ENCODE data around the gene RNF31.

The RNF31 gene

DNA sequence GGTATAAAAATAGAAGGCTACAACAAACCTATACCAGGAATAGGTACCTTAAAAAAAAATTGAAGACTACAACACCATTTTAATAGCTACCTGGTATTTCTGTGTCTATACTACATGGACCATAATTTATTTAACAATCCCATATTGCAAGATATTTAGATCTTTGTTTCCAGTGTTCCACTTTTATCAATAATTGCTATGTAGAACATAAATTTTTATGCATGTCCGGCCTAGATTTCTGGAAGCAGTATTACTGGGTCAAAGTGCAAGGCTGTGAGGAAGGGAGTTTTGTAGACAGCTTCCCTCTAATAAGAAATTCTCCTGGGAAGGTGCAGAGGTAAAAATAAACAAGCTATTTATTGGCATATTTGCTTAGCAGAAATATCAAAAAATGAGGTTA, 36.8 kb upstream of the RNF31 start:
- H3K4me3 ChIP-seq (ENCODE audit: low read depth, low read length), result no peak overlapping the region
- ChIA-PET POLR2A (no interaction called here), CTCF (interaction anchor here (0.8 to 7.7 kb wide), 13 partner anchors 8 to 187 kb away, joined by 3 to 247 read pairs (median 15); partner anchors contain the start of genes CARMIL3, EMC9, IRF9 and PCK2)
- TF ChIP-seq, protein P1, sequence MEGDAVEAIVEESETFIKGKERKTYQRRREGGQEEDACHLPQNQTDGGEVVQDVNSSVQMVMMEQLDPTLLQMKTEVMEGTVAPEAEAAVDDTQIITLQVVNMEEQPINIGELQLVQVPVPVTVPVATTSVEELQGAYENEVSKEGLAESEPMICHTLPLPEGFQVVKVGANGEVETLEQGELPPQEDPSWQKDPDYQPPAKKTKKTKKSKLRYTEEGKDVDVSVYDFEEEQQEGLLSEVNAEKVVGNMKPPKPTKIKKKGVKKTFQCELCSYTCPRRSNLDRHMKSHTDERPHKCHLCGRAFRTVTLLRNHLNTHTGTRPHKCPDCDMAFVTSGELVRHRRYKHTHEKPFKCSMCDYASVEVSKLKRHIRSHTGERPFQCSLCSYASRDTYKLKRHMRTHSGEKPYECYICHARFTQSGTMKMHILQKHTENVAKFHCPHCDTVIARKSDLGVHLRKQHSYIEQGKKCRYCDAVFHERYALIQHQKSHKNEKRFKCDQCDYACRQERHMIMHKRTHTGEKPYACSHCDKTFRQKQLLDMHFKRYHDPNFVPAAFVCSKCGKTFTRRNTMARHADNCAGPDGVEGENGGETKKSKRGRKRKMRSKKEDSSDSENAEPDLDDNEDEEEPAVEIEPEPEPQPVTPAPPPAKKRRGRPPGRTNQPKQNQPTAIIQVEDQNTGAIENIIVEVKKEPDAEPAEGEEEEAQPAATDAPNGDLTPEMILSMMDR (IDR thresholded peaks at IDR 0.05; ENCODE audit: insufficient read depth, low read length, missing control alignments), result no peak
- DNase-seq (ENCODE audit: low read depth, low spot score), result no peak

DNA sequence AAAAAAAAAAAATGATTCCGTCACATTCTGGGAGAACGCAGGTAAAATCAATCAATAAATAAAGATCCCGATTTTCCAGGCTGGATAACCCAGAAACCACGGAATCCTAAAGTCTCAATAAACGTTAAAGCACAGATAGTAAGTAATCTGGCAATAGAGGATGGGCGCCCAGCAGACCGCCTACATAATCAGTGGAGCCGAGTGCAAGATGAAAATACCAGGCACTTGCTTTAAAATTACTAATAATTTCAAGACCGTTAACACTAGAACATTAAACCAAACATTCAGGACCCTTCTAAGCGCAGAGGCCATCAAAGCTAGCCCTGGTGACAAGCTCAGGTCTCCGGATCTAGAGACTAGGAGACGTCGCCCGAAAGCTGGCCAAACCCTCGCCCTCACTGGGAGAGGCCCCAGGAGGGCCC, 33.9 kb upstream of the RNF31 start:
- DNase-seq (ENCODE audit: low read depth, low spot score), result no peak
- TF ChIP-seq, protein P1 (IDR thresholded peaks at IDR 0.05; ENCODE audit: insufficient read depth, low read length, missing control alignments), result no peak
- peak overlapping the region; percentile 73 for H3K4me3 ChIP-seq (ENCODE audit: low read depth, low read length)
- ChIA-PET CTCF (interaction anchor here (0.6 to 4.7 kb wide), 9 partner anchors 16 to 194 kb away, joined by 3 to 30 read pairs (median 3); partner anchors contain the start of genes CIDEB, IRF9 and RABGGTA), POLR2A (interaction anchor here (1.5 to 2.6 kb wide), 6 partner anchors 8 to 55 kb away, joined by 4 to 44 read pairs (median 8); partner anchors contain the start of genes PCK2, PSME2 and RNF31)

DNA sequence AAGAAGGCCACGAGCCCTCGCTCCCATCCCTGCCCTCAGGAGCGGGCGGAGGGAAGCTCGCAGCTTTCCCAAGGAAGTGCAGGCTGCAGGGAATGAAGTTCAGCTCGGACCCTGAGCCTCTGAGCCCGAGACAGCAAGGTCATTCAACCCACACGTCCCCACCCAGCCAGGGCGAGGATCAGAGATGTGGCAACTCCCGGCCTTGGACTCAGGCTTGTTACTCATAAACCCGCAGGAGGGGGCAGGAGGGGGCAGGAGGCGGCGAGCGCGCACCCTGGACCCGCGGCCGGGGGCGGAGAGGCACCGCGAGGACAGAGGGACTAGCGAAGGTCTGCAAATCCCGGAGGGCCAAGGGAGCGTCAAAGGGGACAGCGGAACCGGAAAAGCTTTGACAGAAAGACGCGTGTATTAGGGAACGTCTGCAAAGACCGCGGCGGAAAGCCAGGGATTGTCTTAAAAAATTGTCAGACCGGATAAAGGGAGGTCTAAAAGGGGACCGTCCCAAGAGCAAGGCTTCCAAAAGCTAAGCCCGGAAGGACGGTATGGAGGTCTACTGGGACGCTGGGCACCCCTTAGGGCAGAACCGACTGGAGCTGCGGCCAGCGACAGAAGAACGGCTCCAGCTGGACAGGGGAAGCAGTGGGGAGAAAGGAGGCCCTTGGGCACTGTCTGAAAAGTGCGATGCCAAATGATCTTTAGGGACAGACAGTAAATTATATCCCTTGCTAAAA, 33.3 kb upstream of the RNF31 start:
- POLR2A ChIA-PET, result interaction anchor here (0.9 to 2.6 kb wide), 14 partner anchors 9 to 194 kb away, joined by 3 to 44 read pairs (median 6); partner anchors contain the start of genes EMC9, IRF9, PCK2 and PSME1
- peak overlapping the region; percentile 73 for H3K4me3 ChIP-seq (ENCODE audit: low read depth, low read length)
- CTCF ChIA-PET, result interaction anchor here (0.6 to 4.7 kb wide), 13 partner anchors 17 to 194 kb away, joined by 3 to 30 read pairs (median 4); partner anchors contain the start of genes CARMIL3, CIDEB, EMC9 and IRF9
- no peak for DNase-seq (ENCODE audit: low read depth, low spot score)
- TF ChIP-seq, protein P1 (IDR thresholded peaks at IDR 0.05; ENCODE audit: insufficient read depth, low read length, missing control alignments), result no peak

DNA sequence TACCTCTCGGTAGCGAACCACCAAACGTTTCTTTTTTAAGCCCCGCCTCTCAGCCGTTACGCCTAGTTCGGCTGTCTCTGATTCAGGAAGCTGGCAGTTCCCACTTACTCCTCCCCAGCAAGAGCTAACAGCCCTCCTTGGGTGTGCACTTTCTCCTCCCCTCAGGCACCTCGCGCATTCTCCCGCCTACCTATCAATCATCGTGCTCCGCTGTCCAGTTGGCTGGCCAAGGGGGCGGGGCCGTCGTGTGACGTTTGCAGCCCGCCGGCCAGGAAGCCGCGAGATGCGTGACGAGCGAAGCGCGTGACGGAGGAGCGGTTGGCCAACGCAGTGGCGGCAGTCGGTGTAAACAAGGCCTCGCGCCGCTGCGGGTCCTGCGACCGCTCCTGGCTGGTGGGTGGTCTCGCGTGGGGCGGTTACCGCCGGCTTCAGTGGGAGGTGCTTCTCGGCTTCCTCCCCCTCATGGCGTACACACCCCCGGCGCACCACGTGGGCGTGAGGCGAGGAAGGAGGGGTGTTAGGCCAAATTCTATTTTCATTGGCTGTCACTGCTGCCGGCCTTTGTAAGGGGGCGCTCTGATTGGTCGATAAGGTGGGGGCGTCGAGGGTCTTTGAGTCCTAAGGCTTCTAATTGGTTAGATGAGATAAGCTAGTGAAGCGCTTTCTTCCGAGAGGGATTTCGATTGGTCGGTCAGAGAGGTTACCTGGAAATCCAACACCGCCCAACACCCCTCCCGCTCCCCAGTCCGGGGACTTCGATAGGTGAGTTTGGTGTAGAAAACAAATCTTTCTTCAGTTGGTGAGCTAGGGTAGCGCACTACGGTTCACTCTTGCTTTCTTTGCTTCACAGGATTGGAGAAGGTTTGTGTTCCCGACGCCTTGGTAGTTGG, 32.5 kb upstream of the RNF31 start, which contains the start of the genes DCAF11 and NRL:
Gene DCAF11, plus strand, starts transcription at position 246 of the 890 bp plus-strand sequence. CDS start 818 bp downstream, outside the sequence.
Gene NRL, minus strand, starts transcription at position 418 of the 890 bp plus-strand sequence. CDS start 32,101 bp downstream, outside the sequence.
- DNase-seq (ENCODE audit: low read depth, low spot score), result peak; percentile 99
- POLR2A ChIA-PET, result interaction anchor here (0.6 to 2.6 kb wide), 16 partner anchors 9 to 193 kb away, joined by 3 to 44 read pairs (median 5); partner anchors contain the start of genes CHMP4A, EMC9, IPO4 and IRF9
- TF ChIP-seq, protein P1 (IDR thresholded peaks at IDR 0.05; ENCODE audit: insufficient read depth, low read length, missing control alignments), result no peak
- peak within 1 kb of the TSS; percentile 96 for H3K4me3 ChIP-seq (ENCODE audit: low read depth, low read length)
- CTCF ChIA-PET, result interaction anchor here (0.7 to 4.7 kb wide), 14 partner anchors 19 to 193 kb away, joined by 3 to 30 read pairs (median 4); partner anchors contain the start of genes CARMIL3, CIDEB, EMC9 and IRF9

DNA sequence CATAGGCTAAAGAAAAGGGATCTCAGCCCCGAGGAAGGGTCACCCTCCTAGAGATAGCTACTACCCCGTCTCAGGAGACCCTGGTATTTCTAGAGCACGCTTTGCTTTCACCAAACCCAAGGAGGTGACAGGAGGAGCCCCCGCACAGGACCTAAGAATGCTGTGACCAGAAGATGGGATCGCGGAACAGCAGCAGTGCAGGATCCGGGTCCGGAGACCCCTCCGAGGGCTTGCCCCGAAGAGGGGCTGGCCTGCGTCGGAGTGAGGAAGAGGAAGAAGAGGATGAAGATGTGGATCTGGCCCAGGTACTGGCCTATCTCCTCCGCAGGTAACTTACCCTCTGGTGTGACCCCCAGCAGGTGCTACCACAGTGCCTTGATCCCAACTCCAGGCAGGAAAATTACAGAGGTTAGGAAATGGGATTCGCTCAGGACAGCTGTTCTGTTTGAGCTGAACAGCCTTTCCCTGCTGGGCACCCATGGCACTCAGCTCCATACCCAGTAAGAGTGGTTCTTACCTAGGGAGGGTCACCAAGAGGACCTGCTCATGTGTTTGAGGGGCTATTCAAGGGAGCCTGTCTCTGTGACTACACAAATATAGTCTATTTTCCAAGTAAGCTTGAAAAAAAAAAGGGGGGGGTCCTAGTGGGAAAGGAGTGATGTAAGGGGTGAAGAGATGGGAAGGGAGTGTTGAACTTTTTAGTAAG, 31.7 kb upstream of the RNF31 start:
- no peak for DNase-seq (ENCODE audit: low read depth, low spot score)
- TF ChIP-seq, protein P1 (IDR thresholded peaks at IDR 0.05; ENCODE audit: insufficient read depth, low read length, missing control alignments), result no peak
- ChIA-PET POLR2A (interaction anchor here (0.6 to 2.6 kb wide), 9 partner anchors 14 to 127 kb away, joined by 3 to 44 read pairs (median 5); partner anchors contain the start of genes CHMP4A, EMC9, IPO4 and PCK2), CTCF (interaction anchor here (0.7 to 4.7 kb wide), 13 partner anchors 11 to 181 kb away, joined by 3 to 30 read pairs (median 5); partner anchors contain the start of genes CARMIL3, EMC9 and IRF9)
- H3K4me3 ChIP-seq (ENCODE audit: low read depth, low read length), result peak overlapping the region; percentile 96
